Stimulated activated CD4-positive, alpha-beta T cell treated with anti-CD3 and anti-CD28 coated beads, TNF-alpha, amount 100 ng/mL, for 48 hours (primary cell): ENCODE results near the gene RNF212.

Source experiments
- DNase-seq, 3 donors: peaks; one replicate each; pipeline ENCODE4 v3.0.0-alpha.2; 2020; ENCODE audit warnings: low read depth in 3 of 3

The RNF212 gene

DNA sequence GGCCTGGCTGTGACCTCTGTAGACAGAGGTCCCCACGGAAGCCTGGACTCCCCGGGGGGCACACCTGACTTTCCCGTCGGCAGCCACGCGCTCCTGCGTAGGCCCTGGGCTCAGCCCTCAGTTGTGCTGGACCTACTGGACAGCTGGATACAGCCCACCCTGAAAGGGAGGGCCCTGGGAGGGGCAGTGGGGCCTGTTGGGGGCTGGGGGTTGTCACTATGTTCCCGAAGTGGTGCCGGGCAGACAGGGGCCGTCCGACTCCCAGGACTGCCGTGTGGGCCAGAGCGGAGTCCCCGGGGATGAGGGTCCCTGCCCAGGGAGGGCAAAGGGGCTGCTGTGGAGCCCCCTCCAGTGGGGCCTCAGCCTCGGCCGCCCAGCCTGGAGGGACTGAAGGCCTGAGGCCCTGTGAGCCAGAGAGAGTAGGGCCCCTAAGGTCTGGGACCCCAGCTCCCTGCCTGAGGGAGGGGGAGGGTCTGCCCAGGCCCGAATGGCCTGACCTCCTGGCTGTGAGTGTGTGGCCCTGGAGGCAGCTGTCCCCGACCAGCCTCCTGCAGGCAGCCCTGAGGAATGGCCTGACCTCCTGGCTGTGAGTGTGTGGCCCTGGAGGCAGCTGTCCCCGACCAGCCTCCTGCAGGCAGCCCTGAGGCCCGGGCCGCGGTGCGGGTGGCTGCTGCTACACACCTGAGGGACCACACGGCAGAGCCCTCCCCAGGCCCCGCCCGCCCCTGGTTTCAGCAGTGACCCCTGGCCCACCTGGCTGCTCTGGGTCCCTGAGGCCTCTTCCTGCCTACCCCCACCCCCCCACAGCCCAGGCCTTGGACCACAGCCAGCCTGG lies 76.2 kb downstream of the RNF212 start:
- no peak for DNase-seq

DNA sequence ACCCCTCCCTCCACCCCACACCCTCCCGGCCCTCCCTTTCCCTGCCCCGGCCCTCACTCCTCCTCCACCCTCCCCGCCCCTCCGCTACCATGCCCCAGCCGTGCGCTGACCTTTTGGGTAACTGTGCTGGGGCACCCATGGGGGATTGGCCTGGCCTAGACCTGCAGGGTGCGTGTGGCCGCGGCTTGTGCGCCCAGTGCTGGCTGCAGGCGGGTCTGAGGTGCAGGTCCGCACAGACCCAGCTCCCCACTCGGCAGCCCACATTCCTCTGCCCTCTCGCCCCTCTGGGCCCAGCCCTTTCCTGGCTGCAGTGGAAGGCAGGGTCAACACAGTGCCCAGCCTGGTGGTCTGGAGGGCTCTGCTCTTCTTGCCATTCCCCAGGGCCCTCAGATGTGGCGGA lies 77.3 kb downstream of the RNF212 start:
- no peak for DNase-seq

DNA sequence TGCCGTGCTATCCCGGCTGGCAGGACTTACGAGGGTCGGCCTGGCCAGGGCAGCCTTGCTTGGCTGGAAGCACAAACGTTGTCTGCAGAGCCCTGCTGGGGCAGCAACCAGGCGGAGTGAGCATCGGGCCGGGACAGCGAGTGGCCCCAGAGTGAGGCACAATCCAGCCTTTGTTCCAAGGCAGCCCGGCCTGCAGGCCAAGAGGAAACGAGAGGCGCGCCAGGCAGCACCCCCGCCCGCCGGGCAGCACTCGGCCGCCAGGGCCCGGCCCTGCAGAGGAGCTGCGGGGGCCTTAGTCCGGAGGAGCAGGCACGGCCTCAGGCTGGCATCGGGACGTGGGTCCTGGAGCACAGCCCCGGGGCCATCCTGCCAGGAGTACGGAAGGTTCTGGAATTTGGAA lies 77.9 kb downstream of the RNF212 start:
- no peak for DNase-seq

DNA sequence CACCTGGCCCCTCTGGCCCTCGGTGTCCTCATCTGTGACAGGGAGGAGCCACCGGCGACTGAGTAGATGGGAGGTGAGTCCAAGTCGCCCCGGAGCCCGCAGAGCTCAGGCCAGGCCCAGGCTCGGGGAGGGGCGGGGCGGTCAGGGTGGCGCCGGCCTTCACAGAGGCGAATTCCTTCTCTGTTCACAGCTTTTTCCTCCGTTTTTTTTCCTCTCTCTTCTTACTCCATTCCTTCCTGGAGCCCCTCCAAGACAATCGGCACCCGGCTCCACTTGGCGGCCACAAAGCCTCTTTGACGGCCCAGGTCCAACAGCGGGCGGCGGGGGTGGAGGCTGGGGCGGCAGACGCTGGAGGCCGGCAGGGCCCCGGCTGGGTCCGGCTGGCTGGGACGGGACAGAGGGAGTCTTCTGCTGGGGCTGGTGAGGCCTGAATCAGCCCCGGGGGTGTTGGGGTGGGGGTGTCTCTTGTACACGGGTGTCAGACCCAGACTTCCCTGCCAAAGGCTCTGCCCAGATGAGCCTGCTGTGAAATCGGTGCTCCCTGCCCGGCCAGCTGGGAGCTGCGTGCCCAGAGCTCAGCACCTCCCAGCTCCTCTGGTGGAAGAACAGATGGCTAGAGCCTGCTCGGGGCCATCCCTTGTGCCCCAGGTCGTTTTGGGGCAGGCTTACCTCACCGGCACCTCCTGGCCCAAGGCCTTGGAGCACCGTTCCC lies 79.4 kb downstream of the RNF212 start:
- DNase-seq, result no peak

DNA sequence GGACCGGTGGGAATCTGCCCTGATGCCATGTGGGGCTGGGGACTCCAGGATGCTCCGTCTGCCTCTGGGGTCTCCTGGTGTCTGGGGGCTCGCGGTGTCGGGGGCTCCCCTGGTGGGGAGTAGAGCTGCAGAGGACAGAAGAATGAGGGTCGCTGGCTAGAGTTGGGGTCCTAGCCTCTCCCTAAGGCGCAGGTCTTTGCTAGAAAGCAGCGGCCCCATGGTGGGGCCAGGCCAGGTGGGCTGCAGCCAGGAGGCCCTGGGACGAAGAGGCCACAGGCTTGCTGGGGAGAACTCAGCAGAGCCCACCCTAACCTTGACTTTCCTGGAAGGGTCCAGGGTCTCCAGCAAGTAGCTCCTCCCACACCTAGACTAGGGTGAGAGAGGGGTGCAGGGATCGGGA lies 80.5 kb downstream of the RNF212 start:
- DNase-seq, result no peak

DNA sequence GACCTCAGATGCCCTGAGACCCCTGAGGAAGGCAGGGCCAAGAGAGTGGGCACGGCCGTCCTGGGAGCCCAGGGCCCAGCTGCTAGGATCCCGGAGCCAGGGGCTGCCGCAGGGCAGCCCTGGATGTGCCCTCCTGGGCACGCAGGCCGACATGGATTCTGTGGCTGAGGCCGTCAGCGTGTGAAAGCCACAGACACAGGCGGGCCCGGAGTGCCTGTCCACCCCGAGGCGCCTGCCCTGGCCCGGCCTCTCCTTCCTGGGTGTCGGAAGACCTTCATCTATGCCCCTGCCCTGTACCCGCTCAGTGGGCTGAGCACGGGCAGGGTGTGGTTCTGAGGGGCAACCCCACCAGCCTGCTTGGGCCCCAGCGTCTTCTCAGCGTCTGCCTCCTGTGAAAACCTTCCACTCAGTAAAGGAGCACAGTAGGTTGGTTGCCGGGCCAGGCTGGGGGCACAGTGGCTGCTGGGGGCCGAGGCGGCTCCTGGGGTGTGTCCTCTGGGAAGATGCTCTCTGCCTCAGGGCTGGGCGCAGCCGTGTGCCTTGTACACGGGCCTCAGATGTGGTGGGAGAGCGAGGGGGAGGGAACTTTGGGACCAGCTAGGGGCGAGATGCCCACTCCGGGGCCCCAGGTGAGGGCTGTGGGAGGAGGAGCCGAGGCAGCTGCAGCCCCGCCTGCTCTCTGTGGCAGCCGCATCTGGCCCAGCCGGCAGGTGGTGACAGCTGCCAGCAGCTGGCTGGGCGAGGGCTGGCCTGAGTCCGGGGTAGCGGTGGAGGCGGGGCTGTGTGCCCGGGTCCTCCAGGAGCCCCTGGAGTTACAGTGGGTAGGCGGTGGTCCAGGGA lies 81.2 kb downstream of the RNF212 start:
- no peak for DNase-seq

DNA sequence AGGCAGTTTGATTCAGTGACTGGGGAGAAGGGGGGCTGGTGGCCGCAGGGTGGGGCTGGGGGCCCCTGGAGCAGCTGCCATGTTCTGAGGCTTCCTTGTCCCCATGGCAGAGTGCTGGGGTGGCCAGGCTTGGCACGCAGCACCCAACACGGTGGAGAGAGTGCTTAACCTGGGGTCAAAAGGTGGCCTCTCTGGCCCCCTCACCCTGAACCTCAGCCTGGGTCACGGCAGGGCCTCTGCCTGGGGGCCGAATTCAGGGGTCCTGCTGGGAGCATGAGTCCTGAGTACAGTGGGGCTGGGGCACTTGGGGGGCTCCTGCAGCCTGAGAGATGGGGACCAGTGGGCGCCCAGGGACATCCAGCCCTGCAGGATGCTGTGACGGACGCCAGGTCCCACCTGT lies 82.0 kb downstream of the RNF212 start:
- DNase-seq, result no peak

DNA sequence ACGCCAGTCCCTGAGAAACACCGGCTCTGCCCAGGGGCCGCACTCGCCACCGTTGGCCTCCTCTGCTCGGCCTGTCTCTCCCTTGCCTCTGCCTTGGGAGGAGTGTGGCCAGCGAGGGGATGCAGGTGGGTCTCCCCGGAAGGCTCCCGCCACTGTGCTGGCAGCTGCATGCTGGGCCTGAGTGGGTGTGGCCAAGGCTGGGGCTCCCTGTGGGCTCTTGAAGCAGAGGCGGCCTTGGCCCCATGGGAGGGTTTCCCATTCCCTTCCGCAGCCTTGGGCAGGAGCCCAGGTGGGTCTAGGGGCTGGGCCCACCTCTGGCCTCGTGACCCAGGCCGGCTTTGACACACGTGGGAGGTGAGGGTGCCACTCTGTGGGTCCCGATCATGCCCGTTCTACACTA lies 82.8 kb downstream of the RNF212 start:
- no peak for DNase-seq

DNA sequence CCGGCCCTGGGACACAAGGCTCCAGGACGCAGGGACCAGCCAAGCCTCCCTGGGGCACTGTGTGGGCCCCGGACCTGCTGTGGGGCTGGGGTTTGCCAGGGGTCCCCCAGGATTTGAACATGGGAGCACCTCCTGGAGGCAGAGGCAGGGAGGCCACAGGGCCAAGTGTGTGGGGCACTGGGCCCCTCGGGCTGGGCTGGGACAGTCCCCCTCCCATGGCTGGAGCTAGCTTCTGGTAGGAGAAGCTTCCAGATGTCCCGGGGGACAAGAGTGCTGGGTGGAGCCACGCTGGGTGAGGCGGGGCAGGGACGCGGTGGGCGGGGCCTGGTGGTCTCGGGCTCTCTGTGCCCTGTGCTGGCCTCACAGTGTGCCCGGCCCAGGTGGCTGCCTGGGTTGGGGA lies 83.3 kb downstream of the RNF212 start:
- no peak for DNase-seq

DNA sequence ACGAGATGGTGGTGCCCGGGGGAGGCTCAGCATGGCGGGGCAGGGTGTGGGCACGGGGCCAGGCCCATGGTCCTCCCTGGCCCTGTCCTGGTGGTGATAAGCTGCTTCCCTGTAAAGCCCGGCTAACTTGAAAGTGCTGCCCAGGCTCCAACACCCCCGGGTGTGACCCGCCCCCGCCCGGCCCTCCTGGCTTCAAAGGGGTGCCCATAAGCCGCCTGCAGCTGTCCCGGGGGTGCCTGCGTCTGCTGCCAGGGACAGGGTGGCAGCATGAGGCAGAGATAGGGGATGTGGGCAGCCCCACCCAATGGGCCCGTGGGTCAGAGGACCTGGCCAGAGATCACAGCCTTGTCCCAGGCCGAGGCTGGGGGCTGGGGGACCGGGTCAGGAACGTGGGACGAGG lies 83.8 kb downstream of the RNF212 start:
- no peak for DNase-seq

DNA sequence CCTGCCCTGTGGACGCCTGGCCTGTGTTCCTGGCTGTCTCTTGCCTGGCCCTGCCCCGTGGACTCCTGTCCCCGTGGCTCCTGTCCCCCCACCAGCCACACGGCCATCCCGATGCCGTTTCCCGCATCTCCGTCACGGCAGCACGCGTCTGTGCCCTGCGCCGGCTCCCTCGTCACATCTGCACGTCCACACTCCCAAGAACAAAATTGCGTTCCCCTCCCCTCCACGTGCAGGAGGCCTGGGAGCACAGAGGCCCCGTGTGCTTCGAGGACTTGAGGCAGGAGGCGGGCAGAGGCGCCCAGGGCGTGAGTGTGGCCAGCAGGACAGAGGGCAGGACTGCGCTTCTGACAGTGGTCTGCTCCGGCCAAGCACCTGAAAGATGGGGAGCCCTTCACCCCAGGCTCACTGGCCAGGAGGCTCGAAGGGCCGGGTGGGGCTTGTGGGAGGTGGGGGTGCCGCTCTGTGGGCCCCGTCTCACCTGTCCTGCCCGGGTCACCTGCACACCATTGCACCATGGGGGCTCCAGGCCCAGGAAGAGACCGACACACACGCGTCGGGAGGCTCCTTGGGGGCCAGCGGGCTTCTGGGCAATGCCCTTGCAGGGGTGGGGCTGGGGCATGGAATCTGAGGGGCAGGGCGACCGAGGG lies 84.7 kb downstream of the RNF212 start:
- DNase-seq, result no peak

DNA sequence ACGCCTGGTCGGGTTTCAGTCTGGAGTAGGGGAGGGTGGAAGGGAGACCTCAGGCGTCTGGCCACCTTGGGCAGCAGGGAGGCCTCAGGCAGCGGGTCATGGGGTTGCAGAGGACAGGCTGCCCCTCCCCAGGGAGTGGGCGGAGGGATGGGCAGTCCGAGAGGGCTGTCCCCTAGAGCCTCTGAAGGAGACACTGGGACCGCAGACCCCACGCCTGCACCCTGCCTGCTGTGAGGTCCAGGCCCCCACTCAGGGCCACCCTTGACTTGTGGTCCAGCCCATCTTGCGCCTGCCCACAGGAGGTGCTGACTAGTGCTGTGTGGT lies 85.5 kb downstream of the RNF212 start:
- no peak for DNase-seq

DNA sequence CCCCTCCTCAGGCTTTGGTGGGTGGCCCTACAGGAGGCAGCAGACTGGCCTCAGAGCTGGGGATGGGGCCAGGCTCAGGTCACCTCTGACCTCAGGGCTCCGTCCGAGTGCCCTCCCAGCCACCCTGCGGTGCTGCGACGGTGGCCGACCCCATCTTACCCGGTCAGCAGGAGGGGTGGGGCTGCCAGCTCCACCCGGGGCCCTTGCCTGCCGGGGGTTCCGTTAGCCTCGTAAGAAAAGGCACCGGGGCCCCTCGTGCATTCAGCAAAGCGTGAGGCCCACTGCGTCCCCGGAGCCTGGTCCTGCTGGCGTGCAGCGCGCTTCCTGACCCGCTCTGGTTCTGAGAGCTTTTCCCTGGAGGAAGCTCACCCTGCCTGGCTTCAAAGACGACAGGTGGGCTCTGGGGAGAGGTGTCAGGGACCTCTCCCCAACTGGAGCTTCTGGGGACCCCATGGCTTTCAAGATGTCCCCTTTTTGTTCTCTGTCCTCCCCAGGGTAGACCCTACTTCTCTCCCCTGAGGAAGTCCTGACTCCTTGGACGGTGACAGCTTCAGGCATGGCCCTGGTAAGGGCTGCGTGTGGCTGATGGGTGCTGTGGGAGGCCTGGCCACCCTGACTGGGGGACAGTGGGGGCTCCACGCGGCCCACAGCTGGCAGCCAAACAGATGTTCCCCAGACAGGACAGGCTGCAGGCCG lies 86.0 kb downstream of the RNF212 start:
- DNase-seq, result no peak

DNA sequence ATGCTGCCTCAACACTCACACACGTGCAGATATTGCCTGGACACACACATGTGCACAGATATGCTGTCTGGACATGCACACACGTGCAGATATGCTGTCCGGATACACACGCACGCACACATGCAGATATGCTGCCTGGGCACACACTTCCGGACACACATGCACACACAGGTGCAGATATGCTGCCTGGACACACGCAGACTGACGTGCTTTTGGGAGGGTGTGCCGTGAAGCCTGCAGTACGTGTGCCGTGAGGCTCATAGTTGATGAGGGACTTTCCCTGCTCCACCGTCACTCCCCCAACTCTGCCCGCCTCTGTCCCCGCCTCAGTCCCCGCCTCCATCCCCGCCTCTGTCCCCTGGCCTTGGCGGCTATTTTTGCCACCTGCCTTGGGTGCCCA lies 87.2 kb downstream of the RNF212 start:
- peak in 1 of 3 donors; percentile 54 for DNase-seq

DNA sequence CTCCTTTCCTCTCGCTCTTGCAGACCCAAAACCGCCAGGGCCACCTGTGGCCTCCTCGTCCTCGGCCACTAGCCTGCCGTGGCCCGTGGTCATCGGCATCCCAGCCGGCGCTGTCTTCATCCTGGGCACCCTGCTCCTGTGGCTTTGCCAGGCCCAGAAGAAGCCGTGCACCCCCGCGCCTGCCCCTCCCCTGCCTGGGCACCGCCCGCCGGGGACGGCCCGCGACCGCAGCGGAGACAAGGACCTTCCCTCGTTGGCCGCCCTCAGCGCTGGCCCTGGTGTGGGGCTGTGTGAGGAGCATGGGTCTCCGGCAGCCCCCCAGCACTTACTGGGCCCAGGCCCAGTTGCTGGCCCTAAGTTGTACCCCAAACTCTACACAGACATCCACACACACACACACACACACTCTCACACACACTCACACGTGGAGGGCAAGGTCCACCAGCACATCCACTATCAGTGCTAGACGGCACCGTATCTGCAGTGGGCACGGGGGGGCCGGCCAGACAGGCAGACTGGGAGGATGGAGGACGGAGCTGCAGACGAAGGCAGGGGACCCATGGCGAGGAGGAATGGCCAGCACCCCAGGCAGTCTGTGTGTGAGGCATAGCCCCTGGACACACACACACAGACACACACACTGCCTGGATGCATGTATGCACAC lies 88.3 kb downstream of the RNF212 start:
- no peak for DNase-seq

DNA sequence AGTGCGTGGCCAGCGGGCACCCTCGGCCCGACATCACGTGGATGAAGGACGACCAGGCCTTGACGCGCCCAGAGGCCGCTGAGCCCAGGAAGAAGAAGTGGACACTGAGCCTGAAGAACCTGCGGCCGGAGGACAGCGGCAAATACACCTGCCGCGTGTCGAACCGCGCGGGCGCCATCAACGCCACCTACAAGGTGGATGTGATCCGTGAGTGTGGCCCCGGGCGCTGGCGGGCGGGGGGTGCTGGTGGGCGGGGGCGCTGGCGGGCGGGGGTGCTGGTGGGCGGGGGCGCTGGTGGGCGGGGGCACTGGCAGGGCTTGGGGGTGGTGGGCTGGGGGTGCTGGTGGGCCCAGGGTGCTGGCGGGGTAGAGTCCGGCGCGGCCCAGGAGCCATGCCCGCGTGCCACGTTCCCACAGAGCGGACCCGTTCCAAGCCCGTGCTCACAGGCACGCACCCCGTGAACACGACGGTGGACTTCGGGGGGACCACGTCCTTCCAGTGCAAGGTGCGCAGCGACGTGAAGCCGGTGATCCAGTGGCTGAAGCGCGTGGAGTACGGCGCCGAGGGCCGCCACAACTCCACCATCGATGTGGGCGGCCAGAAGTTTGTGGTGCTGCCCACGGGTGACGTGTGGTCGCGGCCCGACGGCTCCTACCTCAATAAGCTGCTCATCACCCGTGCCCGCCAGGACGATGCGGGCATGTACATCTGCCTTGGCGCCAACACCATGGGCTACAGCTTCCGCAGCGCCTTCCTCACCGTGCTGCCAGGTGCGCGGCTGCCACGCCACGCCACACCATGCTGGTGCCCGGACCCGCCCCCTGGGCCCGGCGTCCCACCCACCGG lies 89.2 kb downstream of the RNF212 start:
- DNase-seq, result no peak

DNA sequence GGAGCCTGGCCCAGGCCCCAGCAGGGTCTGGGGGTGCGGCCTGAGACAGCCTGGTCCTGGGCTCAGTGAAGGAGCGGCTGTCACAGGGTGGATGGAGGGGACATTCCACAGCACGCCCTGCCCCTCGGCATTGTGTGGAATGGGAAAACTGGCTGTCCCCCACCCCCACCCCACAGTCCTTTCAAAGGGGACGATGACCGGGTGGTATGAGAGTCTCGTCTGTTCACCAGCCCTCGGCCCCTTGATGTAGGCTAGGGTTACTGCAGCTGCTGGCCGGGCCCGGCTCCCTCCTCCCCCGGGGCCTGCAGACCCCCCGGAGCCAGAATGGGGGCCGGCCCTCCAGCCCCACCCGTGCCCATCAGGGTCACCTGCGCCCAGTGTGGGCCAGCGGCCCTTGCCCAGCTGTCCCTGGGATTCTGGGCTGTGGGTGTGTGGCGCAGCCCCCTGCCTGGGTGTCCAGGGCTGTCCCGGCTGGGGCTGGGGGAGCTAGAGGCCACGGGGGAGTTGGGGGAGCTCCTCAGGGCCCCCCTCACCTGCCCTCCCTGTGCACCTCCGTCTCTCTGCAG lies 90.2 kb downstream of the RNF212 start:
- DNase-seq, result no peak

DNA sequence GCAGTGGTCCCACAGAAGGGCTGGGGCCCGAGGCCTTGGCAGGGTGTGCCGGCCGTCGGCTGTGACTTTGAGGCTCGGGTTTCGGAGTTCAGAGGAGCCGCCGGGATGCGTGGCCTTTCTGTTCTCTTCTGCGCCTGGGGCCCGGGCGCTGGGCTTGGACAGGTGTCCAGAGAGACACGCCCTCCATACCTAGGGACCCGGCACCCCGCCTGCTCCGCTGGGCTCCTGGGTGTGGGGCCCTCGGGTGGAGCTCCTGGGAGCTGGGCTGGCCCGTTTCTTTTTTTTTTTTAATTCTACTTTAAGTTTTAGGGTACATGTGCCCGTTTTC lies 90.7 kb downstream of the RNF212 start:
- DNase-seq, result no peak

DNA sequence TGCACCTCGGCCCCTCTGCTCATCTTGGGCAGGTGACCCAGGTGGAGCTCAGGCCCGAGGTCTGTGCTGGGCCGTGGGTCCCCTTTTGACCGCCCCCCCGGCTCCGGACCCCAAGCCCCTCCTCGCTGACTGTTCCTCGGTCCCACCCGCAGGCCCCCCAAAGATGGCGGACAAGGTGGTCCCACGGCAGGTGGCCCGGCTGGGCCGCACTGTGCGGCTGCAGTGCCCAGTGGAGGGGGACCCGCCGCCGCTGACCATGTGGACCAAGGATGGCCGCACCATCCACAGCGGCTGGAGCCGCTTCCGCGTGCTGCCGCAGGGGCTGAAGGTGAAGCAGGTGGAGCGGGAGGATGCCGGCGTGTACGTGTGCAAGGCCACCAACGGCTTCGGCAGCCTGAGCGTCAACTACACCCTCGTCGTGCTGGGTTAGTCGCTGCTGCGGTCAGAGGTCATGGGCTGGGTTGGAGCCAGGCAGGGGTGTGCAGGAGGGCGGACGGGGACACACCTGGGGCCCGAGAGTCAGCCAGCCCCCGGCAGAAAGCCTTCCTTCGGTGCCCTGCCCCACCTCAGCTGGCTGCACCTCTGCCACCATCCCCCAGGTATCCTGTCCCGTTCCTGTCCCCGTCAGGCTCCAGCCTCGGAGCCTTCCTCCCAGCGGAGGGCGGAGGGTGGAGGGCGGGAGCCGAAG lies 91.2 kb downstream of the RNF212 start:
- DNase-seq, result no peak
